SU-DHL-6 (cell line): ENCODE data around the gene JMJD4.

Experiments used
- H2AFZ ChIP-seq: fragments of 200-600 bp; sonication (generic); 2 replicates; pipeline ENCODE4 v1.6.1; 2014; ENCODE audit warnings: low read depth, mild to moderate bottlenecking, moderate library complexity, mixed read lengths, antibody characterized with exemption, low read length; ENCODE audit not compliant: severe bottlenecking
- H3F3A ChIP-seq: fragments of 200-600 bp; shearing (Covaris generic); 2 replicates; pipeline ENCODE4 v1.6.0; 2016; ENCODE audit warnings: antibody characterized with exemption, mild to moderate bottlenecking; ENCODE audit not compliant: insufficient read depth
- H3K27ac ChIP-seq: fragments of 200-600 bp; sonication (generic); 2 replicates; pipeline ENCODE4 v1.5.1; 2016; ENCODE audit warnings: low read depth, mild to moderate bottlenecking, low read length, moderate library complexity, mixed read lengths
- H3K27me3 ChIP-seq: fragments of 200-600 bp; sonication (generic), shearing (Covaris generic); 2 replicates; pipeline ENCODE4 v1.6.0; 2014; ENCODE audit warnings: mild to moderate bottlenecking, low read length
- H3K36me3 ChIP-seq: fragments of 200-600 bp; sonication (generic); 2 replicates; pipeline ENCODE4 v1.6.1; 2014; ENCODE audit warnings: mild to moderate bottlenecking, low read length, mixed read lengths
- H3K4me2 ChIP-seq: fragments of 300-600, 200-600 bp; shearing (Covaris generic), sonication (generic); 2 replicates; pipeline ENCODE4 v1.6.0; 2014; ENCODE audit warnings: low read length, low read depth, mild to moderate bottlenecking; ENCODE audit not compliant: poor library complexity, severe bottlenecking
- H3K4me3 ChIP-seq: fragments of 200-600 bp; sonication (generic); 2 replicates; pipeline ENCODE4 v1.5.1; 2014; ENCODE audit warnings: antibody characterized with exemption, low read length, mild to moderate bottlenecking, mixed read lengths; ENCODE audit not compliant: insufficient read depth, poor library complexity, severe bottlenecking
- H3K79me2 ChIP-seq: fragments of 200-600 bp; sonication (generic); 2 replicates; pipeline ENCODE4 v1.6.1; 2014; ENCODE audit warnings: mild to moderate bottlenecking, low read length, moderate library complexity; ENCODE audit not compliant: insufficient read depth
- H3K9ac ChIP-seq: fragments of 200-600 bp; sonication (generic); 2 replicates; pipeline ENCODE4 v1.7.0; 2014; ENCODE audit warnings: mild to moderate bottlenecking, low read length
- H3K9me2 ChIP-seq: fragments of 200-600 bp; sonication (generic); replicated peaks from 2 replicates; pipeline ENCODE4 v1.6.1; 2014; ENCODE audit warnings: low read length; ENCODE audit not compliant: insufficient read depth
- H3K9me3 ChIP-seq: fragments of 200-600 bp; sonication (generic); 2 replicates; pipeline ENCODE4 v1.6.1; 2014; ENCODE audit warnings: low read length, mixed read lengths; ENCODE audit not compliant: insufficient read depth
- H4K20me1 ChIP-seq: fragments of 200-600 bp; sonication (generic); 2 replicates; pipeline ENCODE4 v1.6.1; 2014; ENCODE audit warnings: low read depth, mild to moderate bottlenecking, antibody characterized with exemption, low read length, moderate library complexity, mixed read lengths
- CTCF ChIP-seq: fragments of 200-600 bp; sonication (generic); IDR thresholded peaks from one replicate; pipeline ENCODE4 v1.5.1; 2017; ENCODE audit warnings: antibody characterized with exemption, mild to moderate bottlenecking, low read length, moderate library complexity; ENCODE audit not compliant: insufficient read depth, poor library complexity, severe bottlenecking
- EZH2phosphoT487 ChIP-seq: fragments of 200-600 bp; sonication (generic), shearing (Covaris generic); conservative IDR thresholded peaks from 2 replicates; pipeline ENCODE4 v1.6.1; 2018; ENCODE audit warnings: mild to moderate bottlenecking, antibody characterized with exemption, low read length, moderate library complexity, mixed read lengths

Gene JMJD4

GRCh38 chr1:227741166-227741870 is 6.2 kb upstream of the JMJD4 start:
- TF ChIP-seq EZH2phosphoT487 (no peak), CTCF (no peak)

GRCh38 chr1:227740401-227740960 is 5.4 kb upstream of the JMJD4 start:
- TF ChIP-seq CTCF (no peak), EZH2phosphoT487 (no peak)
- no peak overlapping the region for H3K27ac ChIP-seq
- no peak overlapping the region for H2AFZ ChIP-seq
- no peaks in the 10 kb centered on the region for H3F3A ChIP-seq
- H3K4me3 ChIP-seq, result no peak overlapping the region
- H3K79me2 ChIP-seq, result peaks cover 65% of the 10 kb centered on the region
- no peaks in the 10 kb centered on the region for H3K9me2 ChIP-seq
- no peak overlapping the region for H3K4me2 ChIP-seq
- H4K20me1 ChIP-seq, result peaks cover 3% of the 10 kb centered on the region; the same call in 1 of the 2 replicates
- no peaks in the 10 kb centered on the region for H3K36me3 ChIP-seq
- no peaks in the 10 kb centered on the region for H3K9me3 ChIP-seq
- no peak overlapping the region for H3K9ac ChIP-seq
- H3K27me3 ChIP-seq, result no peaks in the 10 kb centered on the region

More at GRCh38 chr1:227741166-227741870, 6.2 kb upstream of the JMJD4 start:
- no peak overlapping the region for H2AFZ ChIP-seq
- H4K20me1 ChIP-seq, result peaks cover 3% of the 10 kb centered on the region; the same call in 1 of the 2 replicates
- no peak overlapping the region for H3K27ac ChIP-seq
- H3F3A ChIP-seq, result no peaks in the 10 kb centered on the region
- no peaks in the 10 kb centered on the region for H3K9me2 ChIP-seq
- H3K36me3 ChIP-seq, result no peaks in the 10 kb centered on the region
- no peak overlapping the region for H3K9ac ChIP-seq
- H3K79me2 ChIP-seq, result peaks cover 57% of the 10 kb centered on the region
- H3K4me3 ChIP-seq, result no peak overlapping the region
- H3K9me3 ChIP-seq, result no peaks in the 10 kb centered on the region
- no peak overlapping the region for H3K4me2 ChIP-seq
- no peaks in the 10 kb centered on the region for H3K27me3 ChIP-seq

- no peak overlapping the region for H2AFZ ChIP-seq
- no peaks in the 10 kb centered on the region for H3K27me3 ChIP-seq
- no peaks in the 10 kb centered on the region for H3K36me3 ChIP-seq
- H3K9ac ChIP-seq, result no peak overlapping the region
- H3K4me2 ChIP-seq, result no peak overlapping the region
- no peak overlapping the region for H3K4me3 ChIP-seq
- TF ChIP-seq EZH2phosphoT487, result no peak
- TF ChIP-seq CTCF, result no peak
- no peaks in the 10 kb centered on the region for H3K9me3 ChIP-seq
- H3K27ac ChIP-seq, result no peak overlapping the region
- H3K9me2 ChIP-seq, result no peaks in the 10 kb centered on the region
- peaks cover 3% of the 10 kb centered on the region; the same call in 1 of the 2 replicates for H4K20me1 ChIP-seq
- peaks cover 71% of the 10 kb centered on the region for H3K79me2 ChIP-seq
- no peaks in the 10 kb centered on the region for H3F3A ChIP-seq
Measured at GRCh38 chr1:227739636-227740035, 4.5 kb upstream of the JMJD4 start.
